Cardiac fibroblast (primary cell): Measurements from ENCODE around the gene SUGT1.

Experiments used
- DNase-seq, 2 donors: peaks; one replicate each; pipeline versions ENCODE4 v3.0.0 to v3.0.0-alpha.2; 2010; ENCODE audit warnings: low read depth in 2 of 2
- H3K4me3 ChIP-seq, 2 donors: replicated peaks in 1 of 2; 1 replicate in 1 of 2; 2 replicates in 1 of 2; pipeline ENCODE4 v1.5.1; 2011; ENCODE audit warnings: low read depth in 2 of 2, low read length in 2 of 2, mild to moderate bottlenecking in 2 of 2, moderate library complexity in 1 of 2
- TF ChIP-seq, protein P1 (sequence below): IDR thresholded peaks from one replicate; pipeline ENCODE4 v1.5.1; 2011; ENCODE audit warnings: low read depth, mild to moderate bottlenecking, low read length, inconsistent platforms

The SUGT1 gene

DNA sequence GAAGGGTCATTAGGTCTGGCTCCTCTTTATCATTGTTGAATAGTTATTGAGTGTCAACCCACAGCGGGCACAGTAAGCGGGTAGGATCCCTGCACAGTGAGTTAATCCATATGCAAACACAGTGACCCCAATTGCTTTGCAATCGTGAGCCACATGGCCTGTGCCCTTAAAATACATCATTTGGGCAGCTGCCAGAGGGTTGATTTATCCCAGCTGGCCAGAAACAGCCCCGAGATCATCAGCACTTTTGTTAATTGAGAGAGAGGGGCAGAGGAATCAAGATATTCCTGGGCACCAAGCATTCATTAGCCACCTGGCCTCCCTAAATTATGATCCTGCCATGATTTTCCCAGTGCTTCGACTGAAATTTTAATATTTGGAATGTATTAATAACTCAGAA, 96.8 kb downstream of the SUGT1 start:
- DNase-seq = no peak
- TF ChIP-seq, protein P1, sequence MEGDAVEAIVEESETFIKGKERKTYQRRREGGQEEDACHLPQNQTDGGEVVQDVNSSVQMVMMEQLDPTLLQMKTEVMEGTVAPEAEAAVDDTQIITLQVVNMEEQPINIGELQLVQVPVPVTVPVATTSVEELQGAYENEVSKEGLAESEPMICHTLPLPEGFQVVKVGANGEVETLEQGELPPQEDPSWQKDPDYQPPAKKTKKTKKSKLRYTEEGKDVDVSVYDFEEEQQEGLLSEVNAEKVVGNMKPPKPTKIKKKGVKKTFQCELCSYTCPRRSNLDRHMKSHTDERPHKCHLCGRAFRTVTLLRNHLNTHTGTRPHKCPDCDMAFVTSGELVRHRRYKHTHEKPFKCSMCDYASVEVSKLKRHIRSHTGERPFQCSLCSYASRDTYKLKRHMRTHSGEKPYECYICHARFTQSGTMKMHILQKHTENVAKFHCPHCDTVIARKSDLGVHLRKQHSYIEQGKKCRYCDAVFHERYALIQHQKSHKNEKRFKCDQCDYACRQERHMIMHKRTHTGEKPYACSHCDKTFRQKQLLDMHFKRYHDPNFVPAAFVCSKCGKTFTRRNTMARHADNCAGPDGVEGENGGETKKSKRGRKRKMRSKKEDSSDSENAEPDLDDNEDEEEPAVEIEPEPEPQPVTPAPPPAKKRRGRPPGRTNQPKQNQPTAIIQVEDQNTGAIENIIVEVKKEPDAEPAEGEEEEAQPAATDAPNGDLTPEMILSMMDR = no peak
- H3K4me3 ChIP-seq = no peak overlapping the region
